Stimulated activated CD8-positive, alpha-beta memory T cell treated with anti-CD3 and anti-CD28 coated beads, Interleukin-12 subunit alpha, Interleukin-12 subunit beta, amount 100 ng/mL, for 1 hour (primary cell): Measurements from ENCODE around the gene GLI3.

Source experiments
- DNase-seq: peaks from one replicate; pipeline ENCODE4 v3.0.0-alpha.2; 2020; ENCODE audit warnings: low read depth

Gene GLI3

GRCh38 chr7:42143711-42144600 is 93.1 kb downstream of the GLI3 start:
- no peak for DNase-seq

- no peak for DNase-seq
Observed at GRCh38 chr7:42142089-42142488, 94.9 kb downstream of the GLI3 start.

GRCh38 chr7:42139751-42140150 is 97.3 kb downstream of the GLI3 start:
- no peak for DNase-seq

GRCh38 chr7:42138691-42139090 is 98.3 kb downstream of the GLI3 start:
- no peak for DNase-seq

GRCh38 chr7:42137941-42138340 is 99.1 kb downstream of the GLI3 start:
- DNase-seq = no peak

- DNase-seq = no peak
Observed at GRCh38 chr7:42137431-42137830, 99.6 kb downstream of the GLI3 start.

GRCh38 chr7:42135728-42136127 is 101.3 kb downstream of the GLI3 start:
- DNase-seq = no peak

- no peak for DNase-seq
Observed at GRCh38 chr7:42134276-42134876, 102.6 kb downstream of the GLI3 start.

GRCh38 chr7:42133321-42133720 is 103.7 kb downstream of the GLI3 start:
- DNase-seq = no peak

- DNase-seq = no peak
Observed at GRCh38 chr7:42128703-42129102, 108.3 kb downstream of the GLI3 start.

- DNase-seq = no peak
Observed at GRCh38 chr7:42127232-42127622, 109.8 kb downstream of the GLI3 start.

GRCh38 chr7:42126475-42127231 is 110.4 kb downstream of the GLI3 start:
- no peak for DNase-seq

- DNase-seq = no peak
Observed at GRCh38 chr7:42125321-42125720, 111.7 kb downstream of the GLI3 start.

- DNase-seq = no peak
Observed at GRCh38 chr7:42123716-42124115, 113.3 kb downstream of the GLI3 start.

GRCh38 chr7:42120191-42120590 is 116.8 kb downstream of the GLI3 start:
- no peak for DNase-seq

- DNase-seq = no peak
Observed at GRCh38 chr7:42117201-42117600, 119.8 kb downstream of the GLI3 start.

GRCh38 chr7:42115795-42116194 is 121.2 kb downstream of the GLI3 start:
- no peak for DNase-seq

GRCh38 chr7:42110333-42110732 is 126.7 kb downstream of the GLI3 start:
- DNase-seq = no peak

GRCh38 chr7:42108803-42109528 is 128.0 kb downstream of the GLI3 start:
- DNase-seq = no peak

- DNase-seq = no peak
Observed at GRCh38 chr7:42107484-42108240, 129.3 kb downstream of the GLI3 start.

- DNase-seq = no peak
Observed at GRCh38 chr7:42106562-42106961, 130.4 kb downstream of the GLI3 start.
